H1 (cell line): ENCODE data around the gene LDHB. TPM values are rescaled to one million over a fixed set of nuclear protein-coding genes. Genes with fewer than 3 reads are reported as not detected.

Source experiments
- CTCF ChIA-PET: fragments of 300-600 bp; sonication (Branson Sonifier 250); formaldehyde crosslinking; loops from one replicate; lab custom pipeline; 2021; ENCODE audit not compliant: partially characterized antibody; lab: Charles Lee
- POLR2A ChIA-PET: fragments of 300-600 bp; sonication (Branson Sonifier 250); formaldehyde crosslinking; loops from one replicate; lab custom pipeline; 2021; ENCODE audit warnings: inconsistent platforms; ENCODE audit not compliant: partially characterized antibody; lab: Charles Lee
- DNase-seq, 2 experiments: peaks; one replicate each; pipeline versions ENCODE4 v3.0.0 to v3.0.0-alpha.2; 2010 to 2022; ENCODE audit warnings: low spot score in 2 of 2, low read depth in 1 of 2, mixed read lengths in 1 of 2
- FAIRE-seq: peaks from 2 replicates; lab custom pipeline; 2011; peaks lifted over from hg19 to GRCh38; lab: Jason Lieb, UNC
- H2AFZ ChIP-seq: 2 replicates; pipeline ENCODE4 v1.8.1; 2012; ENCODE audit warnings: low read length, inconsistent platforms
- H2AK5ac ChIP-seq: 2 replicates; pipeline ENCODE4 v1.6.1; 2013; ENCODE audit warnings: low read depth, low read length
- H2BK120ac ChIP-seq: replicated peaks from 2 replicates; pipeline ENCODE3; 2013; ENCODE audit warnings: low read depth, low read length, inconsistent platforms
- H2BK12ac ChIP-seq: 2 replicates; pipeline ENCODE4 v1.6.1; 2013; ENCODE audit warnings: low read depth, low read length
- H2BK15ac ChIP-seq: 2 replicates; pipeline ENCODE4 v1.6.1; 2013; ENCODE audit warnings: low read length
- H2BK20ac ChIP-seq: 2 replicates; pipeline ENCODE4 v1.6.1; 2013; ENCODE audit warnings: low read length
- H2BK5ac ChIP-seq: 2 replicates; pipeline ENCODE4 v1.6.1; 2013; ENCODE audit warnings: low read depth, low read length
- H3K14ac ChIP-seq: 2 replicates; pipeline ENCODE4 v1.6.1; 2013; ENCODE audit warnings: inconsistent platforms; ENCODE audit not compliant: insufficient read length
- H3K18ac ChIP-seq: 2 replicates; pipeline ENCODE4 v1.6.1; 2013; ENCODE audit warnings: low read length; ENCODE audit errors: extremely low read depth
- H3K23ac ChIP-seq: 2 replicates; pipeline ENCODE4 v1.6.1; 2013; ENCODE audit warnings: inconsistent platforms; ENCODE audit not compliant: insufficient read length
- H3K23me2 ChIP-seq: 2 replicates; pipeline ENCODE4 v1.6.1; 2013; ENCODE audit warnings: low read depth, low read length
- H3K27ac ChIP-seq: 2 replicates; pipeline ENCODE4 v1.6.1; 2011; ENCODE audit warnings: low read depth, low read length, inconsistent platforms
- H3K27me3 ChIP-seq, 4 experiments: replicated peaks in 1 of 4; 1 replicate in 1 of 4; 2 replicates in 3 of 4; pipeline versions ENCODE4 v1.6.1 to v1.8.1; 2011 to 2013; ENCODE audit warnings: low read length in 3 of 4, mild to moderate bottlenecking in 3 of 4, inconsistent platforms in 2 of 4, mixed read lengths in 2 of 4, moderate library complexity in 1 of 4; ENCODE audit not compliant: control insufficient read depth in 3 of 4, insufficient read depth in 3 of 4; ENCODE audit errors: extremely low read depth in 1 of 4
- H3K36me3 ChIP-seq, 4 experiments: 2 replicates each; pipeline versions ENCODE4 v1.6.1 to v1.8.1; 2011 to 2013; ENCODE audit warnings: mild to moderate bottlenecking in 4 of 4, low read length in 3 of 4, moderate library complexity in 2 of 4, control low read depth in 1 of 4, inconsistent platforms in 1 of 4; ENCODE audit not compliant: insufficient read depth in 4 of 4, control insufficient read depth in 2 of 4
- H3K4ac ChIP-seq: replicated peaks from 2 replicates; pipeline ENCODE3; 2013; ENCODE audit warnings: low read length, low read depth, mixed read lengths, inconsistent platforms; ENCODE audit not compliant: insufficient read length
- H3K4me1 ChIP-seq, 4 experiments: replicated peaks in 1 of 4; 1 replicate in 1 of 4; 2 replicates in 3 of 4; pipeline versions ENCODE4 v1.6.1 to v1.8.1; 2011 to 2013; ENCODE audit warnings: low read length in 3 of 4, inconsistent platforms in 2 of 4, mixed read lengths in 1 of 4; ENCODE audit not compliant: insufficient read depth in 4 of 4, control insufficient read depth in 3 of 4
- H3K4me2 ChIP-seq, 2 experiments: 2 replicates each; pipeline versions ENCODE4 v1.6.1 to v1.8.1; 2011 to 2013; ENCODE audit warnings: low read depth in 2 of 2, low read length in 2 of 2, control low read depth in 1 of 2, inconsistent platforms in 1 of 2, mild to moderate bottlenecking in 1 of 2; ENCODE audit not compliant: insufficient read depth in 1 of 2
- H3K4me3 ChIP-seq, 4 experiments: fragments of 200-600, 300-600 bp in 1 of 4; sonication (generic), shearing (Covaris generic), sonication (Bioruptor Twin) in 1 of 4; 2 replicates each; pipeline versions ENCODE4 v1.5.1 to v1.8.1; 2011 to 2016; ENCODE audit warnings: low read length in 4 of 4, low read depth in 3 of 4, control low read depth in 2 of 4, inconsistent platforms in 2 of 4, mild to moderate bottlenecking in 2 of 4, mixed read lengths in 1 of 4, moderate library complexity in 1 of 4; ENCODE audit not compliant: insufficient read depth in 2 of 4; ENCODE audit errors: extremely low read depth in 1 of 4
- H3K56ac ChIP-seq: replicated peaks from 2 replicates; pipeline ENCODE3; 2013; ENCODE audit warnings: low read depth, mild to moderate bottlenecking, mixed read lengths, low read length, inconsistent platforms; ENCODE audit not compliant: insufficient read length
- H3K79me1 ChIP-seq: 2 replicates; pipeline ENCODE4 v1.6.1; 2013; ENCODE audit warnings: low read depth, low read length, control low read depth
- H3K79me2 ChIP-seq, 2 experiments: 2 replicates each; pipeline versions ENCODE4 v1.6.1 to v1.8.1; 2012 to 2013; ENCODE audit warnings: low read length in 2 of 2, mild to moderate bottlenecking in 2 of 2, inconsistent platforms in 1 of 2; ENCODE audit not compliant: insufficient read depth in 2 of 2, control insufficient read depth in 1 of 2
- H3K9ac ChIP-seq, 4 experiments: replicated peaks in 1 of 4; 1 replicate in 1 of 4; 2 replicates in 3 of 4; pipeline versions ENCODE4 v1.6.1 to v1.8.1; 2011 to 2013; ENCODE audit warnings: low read depth in 3 of 4, low read length in 3 of 4, control low read depth in 2 of 4, mild to moderate bottlenecking in 2 of 4, moderate library complexity in 2 of 4, inconsistent platforms in 1 of 4; ENCODE audit errors: extremely low read depth in 1 of 4
- H3K9me3 ChIP-seq, 2 experiments: 2 replicates each; pipeline versions ENCODE4 v1.6.1 to v1.8.1; 2012 to 2013; ENCODE audit warnings: mild to moderate bottlenecking in 2 of 2, moderate library complexity in 2 of 2, control low read depth in 1 of 2, inconsistent platforms in 1 of 2, low read depth in 1 of 2, low read length in 1 of 2, mixed read lengths in 1 of 2; ENCODE audit not compliant: insufficient read depth in 2 of 2
- H4K20me1 ChIP-seq, 2 experiments: replicated peaks in 1 of 2; 2 replicates each; pipeline versions ENCODE3 to v1.8.1; 2011 to 2013; ENCODE audit warnings: inconsistent platforms in 2 of 2, low read length in 2 of 2, mild to moderate bottlenecking in 1 of 2; ENCODE audit not compliant: insufficient read depth in 2 of 2, control insufficient read depth in 1 of 2
- H4K5ac ChIP-seq: 2 replicates; pipeline ENCODE4 v1.6.1; 2013; ENCODE audit warnings: low read length, low read depth, mixed read lengths, inconsistent platforms; ENCODE audit not compliant: insufficient read length
- H4K8ac ChIP-seq: 2 replicates; pipeline ENCODE4 v1.8.0; 2013; ENCODE audit warnings: mild to moderate bottlenecking, moderate library complexity, low read length, inconsistent platforms; ENCODE audit not compliant: insufficient read depth; ENCODE audit errors: extremely low read depth
- H4K91ac ChIP-seq: replicated peaks from 2 replicates; pipeline ENCODE3; 2013; ENCODE audit warnings: low read length, mixed read lengths, inconsistent platforms; ENCODE audit not compliant: insufficient read length
- BCL11A ChIP-seq, 2 experiments: IDR thresholded peaks; one replicate each; pipeline ENCODE4 v1.6.1; 2011; ENCODE audit warnings: low read depth in 2 of 2, low read length in 2 of 2, mild to moderate bottlenecking in 2 of 2
- HDAC6 ChIP-seq: IDR thresholded peaks from one replicate; pipeline ENCODE4 v1.7.1; 2012; ENCODE audit warnings: low read depth, mild to moderate bottlenecking, inconsistent platforms, low read length, moderate library complexity
- JUN ChIP-seq: IDR thresholded peaks from 2 replicates; pipeline ENCODE4 v1.6.1; 2011; ENCODE audit warnings: low read depth, mild to moderate bottlenecking, improper control_type of control experiment, low read length
- KDM1A ChIP-seq: fragments of 200-600, 300-600 bp; sonication (generic); IDR thresholded peaks from 2 replicates; pipeline ENCODE4 v1.7.1; 2016; ENCODE audit warnings: mild to moderate bottlenecking, low read length, borderline replicate concordance
- KDM5A ChIP-seq: fragments of 200-600 bp; IDR thresholded peaks from 2 replicates; pipeline ENCODE4 v1.7.1; 2012; ENCODE audit warnings: mild to moderate bottlenecking, low read length, inconsistent platforms, mixed read lengths
- NRF1 ChIP-seq: IDR thresholded peaks from 2 replicates; pipeline ENCODE4 v1.6.1; 2011; ENCODE audit warnings: mild to moderate bottlenecking, low read depth, low read length, improper control_type of control experiment
- POU5F1 ChIP-seq: IDR thresholded peaks from 2 replicates; pipeline ENCODE4 v1.6.1; 2011; ENCODE audit warnings: low read depth, mild to moderate bottlenecking, low read length, moderate library complexity
- RFX5 ChIP-seq: IDR thresholded peaks from 2 replicates; pipeline ENCODE4 v1.6.1; 2011; ENCODE audit warnings: low read depth, low read length, improper control_type of control experiment, borderline replicate concordance
- RNF2 ChIP-seq: fragments of 200-900, 300-1000 bp; sonication (generic); IDR thresholded peaks from 2 replicates; pipeline ENCODE4 v1.7.1; 2016; ENCODE audit warnings: borderline replicate concordance, low read depth, mild to moderate bottlenecking, antibody characterized with exemption, low read length; ENCODE audit not compliant: poor library complexity, severe bottlenecking; ENCODE audit errors: missing control alignments
- SUZ12 ChIP-seq: fragments of 200-600 bp; sonication (generic); IDR thresholded peaks from 2 replicates; pipeline ENCODE4 v1.6.1; 2012; ENCODE audit warnings: mild to moderate bottlenecking, inconsistent platforms, low read length, moderate library complexity, mixed read lengths
- WGBS, 2 experiments: shearing (Covaris generic) in 1 of 2; methylation state at CpG; one replicate each; pipeline versions ENCODE4 v1.1.6 to v1.1.7; 2013 to 2015; ENCODE audit warnings: low lambda C conversion rate in 2 of 2, mixed read lengths in 2 of 2, inconsistent platforms in 1 of 2, low coverage in 1 of 2, missing lambda C conversion rate in 1 of 2; ENCODE audit not compliant: insufficient replicate concordance in 2 of 2, insufficient coverage in 1 of 2, insufficient read length in 1 of 2; ENCODE audit errors: extremely low coverage in 1 of 2, missing lambda C conversion rate in 1 of 2; 5-methylcytosine and 5-hydroxymethylcytosine counted together
- polyA plus RNA-seq, 7 experiments: library from polyadenylated mRNA; depleted of rRNA in 3 of 7; stranded (reverse) in 5 of 7; unstranded in 2 of 7; fragments of >200 nt in 5 of 7; fragments of 200-250 nt in 2 of 7; gene quantifications; 1 replicate in 5 of 7; 2 replicates in 1 of 7; 4 replicates in 1 of 7; pipeline versions ENCODE4 v1.2.1 to v1.2.3, GENCODE V29; 2011 to 2013; ENCODE audit warnings: missing spikeins in 2 of 7, mixed read lengths in 2 of 7
- total RNA-seq: library from RNA; stranded (reverse); fragmentation: NEBNext Ultra II Directional; extraction: Animal tissue kit (Norgen Biotek cat#: 25700); gene quantifications from 2 replicates; pipeline ENCODE4 v1.2.1, GENCODE V29; 2021
- TF ChIP-seq, protein P1 (sequence below), 3 experiments: IDR thresholded peaks; 1 replicate in 2 of 3; 2 replicates in 1 of 3; pipeline versions ENCODE4 v1.5.1 to v1.6.1; 2011; ENCODE audit warnings: low read length in 3 of 3, mild to moderate bottlenecking in 3 of 3, inconsistent platforms in 2 of 3, low read depth in 1 of 3, moderate library complexity in 1 of 3; ENCODE audit not compliant: insufficient read depth in 1 of 3; ENCODE audit errors: control extremely low read depth in 1 of 3

Gene LDHB
- total and polyA plus RNA-seq, 2 of the 8 experiments (the other 6 are each of a cell fraction or from before 2014, with no cell fraction given): 1,177 to 1,781 TPM

DNA sequence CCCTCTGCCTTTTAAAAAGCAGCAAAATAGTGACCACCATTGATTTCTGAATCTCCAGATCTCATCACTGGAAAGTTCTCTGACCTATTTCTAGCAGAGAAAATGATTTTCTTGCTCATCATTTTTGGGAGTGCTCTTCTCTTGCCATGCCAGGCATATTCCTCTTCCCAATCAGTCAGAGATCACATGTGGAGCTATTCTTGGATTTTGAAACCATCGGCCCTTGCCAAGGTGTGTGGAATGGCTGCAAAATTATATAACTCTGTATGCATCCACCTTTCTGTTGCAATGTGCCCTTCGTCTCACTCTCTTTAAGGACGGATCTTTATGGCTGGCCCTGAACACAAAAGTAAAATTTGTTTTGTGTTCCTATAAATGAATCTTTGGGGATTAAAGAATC is 25.5 kb upstream of the LDHB start:
- no peaks in the 10 kb centered on the region; a peak in 1 of 4 replicates for H3K9me3 ChIP-seq
- no peak for FAIRE-seq
- no peak overlapping the region for H2BK20ac ChIP-seq
- no peak overlapping the region for H3K23ac ChIP-seq
- no peak overlapping the region for H2BK5ac ChIP-seq
- no peak overlapping the region for H3K14ac ChIP-seq
- no peak overlapping the region for H2BK120ac ChIP-seq
- H3K4me2 ChIP-seq: no peak overlapping the region
- H3K23me2 ChIP-seq: no peaks in the 10 kb centered on the region
- no peak overlapping the region for H3K4ac ChIP-seq
- no peak overlapping the region for H3K27ac ChIP-seq
- H2AFZ ChIP-seq: no peak overlapping the region
- H3K18ac ChIP-seq: no peak overlapping the region
- H3K4me1 ChIP-seq: no peaks in the 10 kb centered on the region
- CTCF ChIA-PET: interaction anchor here (1.2 to 2.3 kb wide), 2 partner anchors 9 to 14 kb away, joined by 3 to 16 read pairs; no protein-coding TSS in a partner anchor
- no peaks in the 10 kb centered on the region for H3K36me3 ChIP-seq
- no peak overlapping the region for H4K8ac ChIP-seq
- H2BK12ac ChIP-seq: no peak overlapping the region
- H2AK5ac ChIP-seq: no peak overlapping the region
- no peak overlapping the region for H4K91ac ChIP-seq
- WGBS, 2 experiments: 82% methylated on average over 3 of the region's 3 CpGs; no CpG with 5 or more reads in 1 of the 2 experiments
- no peak overlapping the region for H4K5ac ChIP-seq
- H3K79me2 ChIP-seq: no peaks in the 10 kb centered on the region
- H3K4me3 ChIP-seq: no peak overlapping the region
- POLR2A ChIA-PET: interaction anchor here (1.0 to 3.2 kb wide), 2 partner anchors 26 to 36 kb away, joined by 3 to 13 read pairs; partner anchors contain the start of gene LDHB
- H3K27me3 ChIP-seq: no peaks in the 10 kb centered on the region; a peak in 1 of 7 replicates
- H2BK15ac ChIP-seq: no peak overlapping the region
- H3K79me1 ChIP-seq: no peaks in the 10 kb centered on the region
- no peak for DNase-seq
- H3K9ac ChIP-seq: no peak overlapping the region
- no peak overlapping the region for H3K56ac ChIP-seq
- no peaks in the 10 kb centered on the region for H4K20me1 ChIP-seq
- TF ChIP-seq KDM1A (no peak), SUZ12 (no peak), HDAC6 (no peak), JUN (no peak), BCL11A (IDR thresholded peaks at IDR 0.05; ENCODE audit: low read depth in 2 of 2, low read length in 2 of 2) (no peak), RFX5 (no peak), NRF1 (no peak), KDM5A (no peak), POU5F1 (no peak), RNF2 (no peak)
- TF ChIP-seq, protein P1, sequence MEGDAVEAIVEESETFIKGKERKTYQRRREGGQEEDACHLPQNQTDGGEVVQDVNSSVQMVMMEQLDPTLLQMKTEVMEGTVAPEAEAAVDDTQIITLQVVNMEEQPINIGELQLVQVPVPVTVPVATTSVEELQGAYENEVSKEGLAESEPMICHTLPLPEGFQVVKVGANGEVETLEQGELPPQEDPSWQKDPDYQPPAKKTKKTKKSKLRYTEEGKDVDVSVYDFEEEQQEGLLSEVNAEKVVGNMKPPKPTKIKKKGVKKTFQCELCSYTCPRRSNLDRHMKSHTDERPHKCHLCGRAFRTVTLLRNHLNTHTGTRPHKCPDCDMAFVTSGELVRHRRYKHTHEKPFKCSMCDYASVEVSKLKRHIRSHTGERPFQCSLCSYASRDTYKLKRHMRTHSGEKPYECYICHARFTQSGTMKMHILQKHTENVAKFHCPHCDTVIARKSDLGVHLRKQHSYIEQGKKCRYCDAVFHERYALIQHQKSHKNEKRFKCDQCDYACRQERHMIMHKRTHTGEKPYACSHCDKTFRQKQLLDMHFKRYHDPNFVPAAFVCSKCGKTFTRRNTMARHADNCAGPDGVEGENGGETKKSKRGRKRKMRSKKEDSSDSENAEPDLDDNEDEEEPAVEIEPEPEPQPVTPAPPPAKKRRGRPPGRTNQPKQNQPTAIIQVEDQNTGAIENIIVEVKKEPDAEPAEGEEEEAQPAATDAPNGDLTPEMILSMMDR (IDR thresholded peaks at IDR 0.05; ENCODE audit: control extremely low read depth in 1 of 3, insufficient read depth in 1 of 3, low read depth in 1 of 3, low read length in 3 of 3): no peak
